ENCODE results near the gene KHNYN.

KHNYN gene

GRCh38 chr14:24395609-24396582 is 33.9 kb upstream of the KHNYN start:
- ChIA-PET CTCF (interaction anchor here (1.2 to 2.0 kb wide), 5 partner anchors 13 to 39 kb away, joined by 3 to 9 read pairs (median 4); no protein-coding TSS in a partner anchor), POLR2A (no interaction called here)
- DNase-seq (ENCODE audit: extremely low spot score): no peak
- TF ChIP-seq CTCF (IDR thresholded peaks at IDR 0.05; ENCODE audit: control extremely low read depth, extremely low read depth, low read depth, missing control alignments): no peak

- no peak for DNase-seq (ENCODE audit: extremely low spot score)
- TF ChIP-seq CTCF (IDR thresholded peaks at IDR 0.05; ENCODE audit: control extremely low read depth, extremely low read depth, low read depth, missing control alignments): no peak
- CTCF ChIA-PET: interaction anchor here (1.1 to 2.0 kb wide), 3 partner anchors 15 to 66 kb away, joined by 3 to 9 read pairs (median 3); no protein-coding TSS in a partner anchor
- POLR2A ChIA-PET: no interaction called here
Observed at GRCh38 chr14:24397639-24398292, 32.0 kb upstream of the KHNYN start.

GRCh38 chr14:24398293-24398652 is 31.5 kb upstream of the KHNYN start:
- ChIA-PET CTCF (interaction anchor here (0.7 to 0.9 kb wide), 2 partner anchors 13 to 39 kb away, joined by 3 to 4 read pairs; no protein-coding TSS in a partner anchor), POLR2A (no interaction called here)
- DNase-seq (ENCODE audit: extremely low spot score): no peak
- TF ChIP-seq CTCF (IDR thresholded peaks at IDR 0.05; ENCODE audit: control extremely low read depth, extremely low read depth, low read depth, missing control alignments): no peak

- CTCF ChIA-PET: interaction anchor here (0.7 to 1.2 kb wide), 3 partner anchors 12 to 70 kb away, joined by 3 to 4 read pairs (median 3); no protein-coding TSS in a partner anchor
- TF ChIP-seq CTCF (IDR thresholded peaks at IDR 0.05; ENCODE audit: control extremely low read depth, extremely low read depth, low read depth, missing control alignments): no peak
- DNase-seq (ENCODE audit: extremely low spot score): no peak
- POLR2A ChIA-PET: no interaction called here
Observed at GRCh38 chr14:24398653-24399446, 30.9 kb upstream of the KHNYN start, which contains the start of gene NYNRIN. Gene NYNRIN, plus strand, starts transcription at chr14:24399003. Its CDS starts 244 bp downstream, at chr14:24399247.

- ChIA-PET POLR2A (no interaction called here), CTCF (interaction anchor here (1.2 to 1.6 kb wide), 2 partner anchors 20 to 70 kb away, joined by 3 to 4 read pairs; no protein-coding TSS in a partner anchor)
- DNase-seq (ENCODE audit: extremely low spot score): no peak
- no peak for TF ChIP-seq CTCF (IDR thresholded peaks at IDR 0.05; ENCODE audit: control extremely low read depth, extremely low read depth, low read depth, missing control alignments)
Observed at GRCh38 chr14:24399447-24399822, 30.3 kb upstream of the KHNYN start.
